ENCODE data around the gene DTX3. TPM values are rescaled to one million over a fixed set of nuclear protein-coding genes. Genes with fewer than 3 reads are reported as not detected.
"Not testable (repeated sequence)": the region's sequence is repeated elsewhere in the genome, so short reads cannot be mapped to it uniquely, and the experiment has no call there.

The DTX3 gene
- total RNA-seq, 2 donors from 2014 or later: 42.2 to 59.9 TPM

GRCh38 chr12:57586832-57587429, 17.7 kb upstream of the DTX3 start:
- peaks cover 6% of the 10 kb centered on the region for H3K4me1 ChIP-seq (replicated peaks)
- no peak for DNase-seq (ENCODE audit: low spot score)
- no peaks in the 10 kb centered on the region for H3K27me3 ChIP-seq (replicated peaks; ENCODE audit: insufficient read depth)
- H3K4me3 ChIP-seq: no peak overlapping the region
- TF ChIP-seq POLR2AphosphoS5 (IDR thresholded peaks at IDR 0.05) (no peak), CTCF (IDR thresholded peaks at IDR 0.05) (no peak), POLR2A (IDR thresholded peaks at IDR 0.05) (no peak)
- no peaks in the 10 kb centered on the region for H3K36me3 ChIP-seq
- H3K27ac ChIP-seq: no peak overlapping the region
- intact Hi-C loops (cut with DNase I): no loop called here
- no peaks in the 10 kb centered on the region for H3K9me3 ChIP-seq
- WGBS: 89% methylated on average over 3 of the region's 3 CpGs

- intact Hi-C loops (cut with DNase I); H3K36me3 ChIP-seq; H3K27me3 ChIP-seq (replicated peaks; ENCODE audit: insufficient read depth); H3K27ac ChIP-seq; DNase-seq (ENCODE audit: low spot score); H3K4me3 ChIP-seq; H3K9me3 ChIP-seq: not testable (repeated sequence)
- WGBS: 86% methylated on average over 15 of the region's 15 CpGs
- peaks cover 12% of the 10 kb centered on the region for H3K4me1 ChIP-seq (replicated peaks)
These were observed 15.5 kb upstream of the DTX3 start for GRCh38 chr12:57588951-57589610.

GRCh38 chr12:57590479-57590863, 14.2 kb upstream of the DTX3 start:
- Histone ChIP-seq H3K27ac (peak overlapping the region; percentile 72 to 83), H3K4me1 (replicated peaks) (peaks cover 12% of the 10 kb centered on the region), H3K4me3 (peak overlapping the region; percentile 95 to 98), H3K9me3 (no peaks in the 10 kb centered on the region), H3K27me3 (replicated peaks; ENCODE audit: insufficient read depth) (no peaks in the 10 kb centered on the region), H3K36me3 (no peaks in the 10 kb centered on the region)
- intact Hi-C loops (cut with DNase I): no loop called here
- TF ChIP-seq CTCF (IDR thresholded peaks at IDR 0.05) (no peak), POLR2A (IDR thresholded peaks at IDR 0.05) (no peak), POLR2AphosphoS5 (IDR thresholded peaks at IDR 0.05) (no peak)
- DNase-seq (ENCODE audit: low spot score): no peak
- 10% methylated on average over 2 of the region's 2 CpGs for WGBS

- peak within 1 kb of the TSS; percentile 72 to 83 for H3K27ac ChIP-seq
- peak; percentile 87 for DNase-seq (ENCODE audit: low spot score)
- peaks cover 12% of the 10 kb centered on the region for H3K4me1 ChIP-seq (replicated peaks)
- WGBS: 1% methylated on average over 35 of the region's 69 CpGs
- peak in 2 of 4 experiments; percentile 9 to 11 for TF ChIP-seq CTCF (IDR thresholded peaks at IDR 0.05)
- TF ChIP-seq POLR2A (IDR thresholded peaks at IDR 0.05): peak; percentile 52
- peak; percentile 76 for TF ChIP-seq POLR2AphosphoS5 (IDR thresholded peaks at IDR 0.05)
- peak within 1 kb of the TSS; percentile 95 to 98 for H3K4me3 ChIP-seq
- no peaks in the 10 kb centered on the region for H3K9me3 ChIP-seq
- intact Hi-C loops (cut with DNase I): no loop called here
- no peaks in the 10 kb centered on the region for H3K36me3 ChIP-seq
- H3K27me3 ChIP-seq (replicated peaks; ENCODE audit: insufficient read depth): no peaks in the 10 kb centered on the region
These were observed 13.5 kb upstream of the DTX3 start, which contains the start of gene PIP4K2C for GRCh38 chr12:57590864-57591781. Gene PIP4K2C (plus strand): TSS chr12:57591192. CDS start chr12:57591290, 98 bp downstream.

GRCh38 chr12:57591782-57592325, 12.8 kb upstream of the DTX3 start:
- intact Hi-C loops (cut with DNase I): no loop called here

More at GRCh38 chr12:57591782-57592325, 12.8 kb upstream of the DTX3 start:
- no peaks in the 10 kb centered on the region for H3K9me3 ChIP-seq
- no peaks in the 10 kb centered on the region for H3K27me3 ChIP-seq (replicated peaks; ENCODE audit: insufficient read depth)
- peaks cover 12% of the 10 kb centered on the region for H3K4me1 ChIP-seq (replicated peaks)
- no peak for DNase-seq (ENCODE audit: low spot score)
- no peak for TF ChIP-seq POLR2A (IDR thresholded peaks at IDR 0.05)
- no peak for TF ChIP-seq POLR2AphosphoS5 (IDR thresholded peaks at IDR 0.05)
- TF ChIP-seq CTCF (IDR thresholded peaks at IDR 0.05): no peak
- H3K36me3 ChIP-seq: no peaks in the 10 kb centered on the region
- peak overlapping the region; percentile 72 to 83 for H3K27ac ChIP-seq
- 27% methylated on average over 10 of the region's 10 CpGs for WGBS
- H3K4me3 ChIP-seq: peak overlapping the region; percentile 95 to 98
